ENCODE results near the gene ANKMY2. TPM values are rescaled to one million over a fixed set of nuclear protein-coding genes. Genes with fewer than 3 reads are reported as not detected.
A peak's percentile ranks its signal among the peaks of the same experiment; 100 is the strongest.

The ANKMY2 gene
- total RNA-seq, 2 donors from 2014 or later: 37.7 to 73.4 TPM

DNA sequence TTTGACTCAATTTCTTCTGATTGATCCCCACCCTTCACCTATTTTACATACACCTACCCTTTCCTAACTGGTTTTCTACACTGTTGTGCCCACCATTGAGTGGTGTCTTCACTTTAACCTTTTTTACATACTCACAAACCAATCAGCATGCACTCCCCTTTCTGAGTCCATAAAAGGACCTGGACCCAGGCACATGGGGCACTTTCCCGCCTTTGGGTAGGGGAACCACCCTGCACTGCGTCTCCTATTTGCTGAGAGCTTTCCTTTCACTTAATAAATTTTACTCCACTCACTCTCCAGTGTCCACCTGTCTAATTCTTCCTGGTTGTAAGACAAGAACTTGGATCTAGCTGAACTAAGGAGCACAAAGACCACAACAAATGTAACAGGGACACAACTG lies 33.8 kb downstream of the ANKMY2 start:
- Mint-ChIP-seq H3K27me3 (ENCODE audit: insufficient read depth) (no peaks in the 10 kb centered on the region), H3K27ac (no peak overlapping the region), H3K36me3 (ENCODE audit: low read depth) (peaks cover 68% of the 10 kb centered on the region), H3K9me3 (no peaks in the 10 kb centered on the region), H3K4me3 (no peak overlapping the region), H3K4me1 (peaks cover 22% of the 10 kb centered on the region)
- Histone ChIP-seq H3K9ac (ENCODE audit: extremely low read depth, low read length, poor library complexity, severe bottlenecking) (no peak overlapping the region), H3K9me3 (ENCODE audit: control insufficient read depth, low read length) (no peaks in the 10 kb centered on the region), H3K27ac (ENCODE audit: low read depth, low read length) (no peak overlapping the region), H3K4me1 (ENCODE audit: control insufficient read depth, insufficient read depth, low read length) (no peaks in the 10 kb centered on the region), H3K27me3 (ENCODE audit: control insufficient read depth, insufficient read depth, low read length, poor library complexity, severe bottlenecking) (no peaks in the 10 kb centered on the region), H3K4me3 (ENCODE audit: low read length) (no peak overlapping the region), H3K36me3 (ENCODE audit: control insufficient read depth, insufficient read depth, low read length) (peaks cover 72% of the 10 kb centered on the region)
- no peak for DNase-seq
- 89 to 99% methylated on average over 1 to 2 of the region's 2 CpGs for WGBS, 2 experiments (ENCODE audit: insufficient coverage in 1 of 2, insufficient read length in 1 of 2)
- TF ChIP-seq, protein P1, sequence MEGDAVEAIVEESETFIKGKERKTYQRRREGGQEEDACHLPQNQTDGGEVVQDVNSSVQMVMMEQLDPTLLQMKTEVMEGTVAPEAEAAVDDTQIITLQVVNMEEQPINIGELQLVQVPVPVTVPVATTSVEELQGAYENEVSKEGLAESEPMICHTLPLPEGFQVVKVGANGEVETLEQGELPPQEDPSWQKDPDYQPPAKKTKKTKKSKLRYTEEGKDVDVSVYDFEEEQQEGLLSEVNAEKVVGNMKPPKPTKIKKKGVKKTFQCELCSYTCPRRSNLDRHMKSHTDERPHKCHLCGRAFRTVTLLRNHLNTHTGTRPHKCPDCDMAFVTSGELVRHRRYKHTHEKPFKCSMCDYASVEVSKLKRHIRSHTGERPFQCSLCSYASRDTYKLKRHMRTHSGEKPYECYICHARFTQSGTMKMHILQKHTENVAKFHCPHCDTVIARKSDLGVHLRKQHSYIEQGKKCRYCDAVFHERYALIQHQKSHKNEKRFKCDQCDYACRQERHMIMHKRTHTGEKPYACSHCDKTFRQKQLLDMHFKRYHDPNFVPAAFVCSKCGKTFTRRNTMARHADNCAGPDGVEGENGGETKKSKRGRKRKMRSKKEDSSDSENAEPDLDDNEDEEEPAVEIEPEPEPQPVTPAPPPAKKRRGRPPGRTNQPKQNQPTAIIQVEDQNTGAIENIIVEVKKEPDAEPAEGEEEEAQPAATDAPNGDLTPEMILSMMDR (conservative IDR thresholded peaks at IDR 0.05): no peak

DNA sequence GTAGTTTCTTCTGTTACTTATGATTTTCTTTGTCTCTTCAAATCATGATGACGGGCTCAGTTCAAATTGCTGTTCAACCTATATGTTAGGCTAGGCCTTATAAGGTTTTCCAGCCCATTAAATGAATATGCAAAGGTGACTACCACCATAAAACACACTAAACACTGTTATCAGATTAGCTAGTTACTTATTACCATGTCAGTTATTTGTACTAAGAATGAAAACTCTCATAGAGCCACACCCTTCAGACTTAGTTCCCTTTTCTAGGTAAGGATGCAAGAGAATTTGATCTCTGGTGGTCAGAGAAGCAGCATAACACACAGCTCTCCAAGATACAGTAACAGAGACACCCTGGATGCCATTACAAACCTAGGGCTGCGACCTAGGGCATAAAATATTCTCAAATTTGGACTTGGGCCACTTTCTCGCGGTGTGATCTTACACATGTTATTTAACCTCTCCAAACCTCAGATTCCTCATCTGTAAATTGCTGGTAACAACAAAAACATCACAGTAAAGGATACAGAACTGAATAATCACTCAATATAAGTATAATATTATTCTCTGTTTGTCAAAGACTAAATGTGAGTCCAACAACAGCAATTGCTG lies 35.6 kb downstream of the ANKMY2 start:
- no peak overlapping the region for H3K27ac ChIP-seq (ENCODE audit: low read depth, low read length)
- no peaks in the 10 kb centered on the region for H3K9me3 ChIP-seq (ENCODE audit: control insufficient read depth, low read length)
- H3K4me3 ChIP-seq (ENCODE audit: low read length): no peak overlapping the region
- H3K36me3 Mint-ChIP-seq (ENCODE audit: low read depth): peaks cover 69% of the 10 kb centered on the region
- TF ChIP-seq, protein P1 (conservative IDR thresholded peaks at IDR 0.05): no peak
- no peaks in the 10 kb centered on the region for H3K9me3 Mint-ChIP-seq
- no peak overlapping the region for H3K4me3 Mint-ChIP-seq
- H3K4me1 Mint-ChIP-seq: peaks cover 14% of the 10 kb centered on the region
- H3K27ac Mint-ChIP-seq: peak overlapping the region; percentile 83
- peaks cover 73% of the 10 kb centered on the region for H3K36me3 ChIP-seq (ENCODE audit: control insufficient read depth, insufficient read depth, low read length)
- H3K27me3 Mint-ChIP-seq (ENCODE audit: insufficient read depth): no peaks in the 10 kb centered on the region
- no peaks in the 10 kb centered on the region for H3K27me3 ChIP-seq (ENCODE audit: control insufficient read depth, insufficient read depth, low read length, poor library complexity, severe bottlenecking)
- DNase-seq: no peak
- no peak overlapping the region for H3K9ac ChIP-seq (ENCODE audit: extremely low read depth, low read length, poor library complexity, severe bottlenecking)
- 95 to 100% methylated on average over 2 to 4 of the region's 4 CpGs for WGBS, 2 experiments (ENCODE audit: insufficient coverage in 1 of 2, insufficient read length in 1 of 2)
- H3K4me1 ChIP-seq (ENCODE audit: control insufficient read depth, insufficient read depth, low read length): no peaks in the 10 kb centered on the region

DNA sequence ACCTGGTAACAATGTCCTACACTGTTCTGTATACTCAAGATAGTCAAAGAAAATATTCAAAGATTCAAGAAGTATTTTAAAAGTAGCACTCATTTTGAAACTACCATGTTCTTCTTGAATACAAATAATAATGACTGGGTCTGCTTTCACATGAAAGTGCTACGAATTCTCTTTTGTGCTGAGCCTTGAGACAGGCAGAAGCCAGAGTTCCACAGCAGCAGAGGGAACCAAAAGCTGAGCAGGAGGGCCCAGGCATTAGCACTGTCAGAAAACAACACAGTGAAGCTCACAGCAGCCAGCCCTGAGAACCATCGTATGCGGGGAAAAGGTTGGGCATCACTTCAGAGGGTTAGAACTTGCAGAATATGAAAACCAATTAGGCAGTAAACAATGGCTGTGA lies 38.9 kb downstream of the ANKMY2 start:
- Mint-ChIP-seq H3K36me3 (ENCODE audit: low read depth) (peaks cover 75% of the 10 kb centered on the region), H3K4me3 (no peak overlapping the region), H3K27me3 (ENCODE audit: insufficient read depth) (no peaks in the 10 kb centered on the region), H3K27ac (no peak overlapping the region), H3K4me1 (peaks cover 14% of the 10 kb centered on the region), H3K9me3 (no peaks in the 10 kb centered on the region)
- H3K36me3 ChIP-seq (ENCODE audit: control insufficient read depth, insufficient read depth, low read length): peaks cover 79% of the 10 kb centered on the region
- no peak overlapping the region for H3K4me3 ChIP-seq (ENCODE audit: low read length)
- no peaks in the 10 kb centered on the region for H3K4me1 ChIP-seq (ENCODE audit: control insufficient read depth, insufficient read depth, low read length)
- H3K9me3 ChIP-seq (ENCODE audit: control insufficient read depth, low read length): no peaks in the 10 kb centered on the region
- no peaks in the 10 kb centered on the region for H3K27me3 ChIP-seq (ENCODE audit: control insufficient read depth, insufficient read depth, low read length, poor library complexity, severe bottlenecking)
- H3K9ac ChIP-seq (ENCODE audit: extremely low read depth, low read length, poor library complexity, severe bottlenecking): no peak overlapping the region
- 92 to 100% methylated on average over 3 of the region's 3 CpGs for WGBS, 2 experiments (ENCODE audit: insufficient coverage in 1 of 2, insufficient read length in 1 of 2)
- no peak overlapping the region for H3K27ac ChIP-seq (ENCODE audit: low read depth, low read length)
- DNase-seq: no peak
- TF ChIP-seq, protein P1 (conservative IDR thresholded peaks at IDR 0.05): no peak

All from endodermal cell (in vitro differentiated cells).